H9 (cell line): ENCODE measurements around the gene MOB3A. TPM values are rescaled to one million over a fixed set of nuclear protein-coding genes. Genes with fewer than 3 reads are reported as not detected.

Experiments
- DNase-seq: peaks from one replicate; pipeline ENCODE4 v3.0.0-alpha.2; 2017
- H2AFZ ChIP-seq: one replicate; pipeline ENCODE4 v1.6.1; 2013; ENCODE audit warnings: mild to moderate bottlenecking, low read length, control low read depth, moderate library complexity
- H2AK5ac ChIP-seq: 2 replicates; pipeline ENCODE4 v1.6.1; 2013; ENCODE audit warnings: low read length, control low read depth, mixed read lengths; ENCODE audit not compliant: insufficient read length
- H2BK120ac ChIP-seq: one replicate; pipeline ENCODE4 v1.6.1; 2013; ENCODE audit warnings: low read depth, mild to moderate bottlenecking, low read length, control low read depth, inconsistent platforms; ENCODE audit not compliant: poor library complexity, severe bottlenecking
- H2BK12ac ChIP-seq: 2 replicates; pipeline ENCODE4 v1.6.1; 2013; ENCODE audit warnings: low read length, control low read depth, mixed read lengths, low read depth; ENCODE audit not compliant: insufficient read length
- H2BK15ac ChIP-seq: 2 replicates; pipeline ENCODE4 v1.6.1; 2013; ENCODE audit warnings: low read depth, low read length, control low read depth
- H2BK20ac ChIP-seq: one replicate; pipeline ENCODE4 v1.6.1; 2013; ENCODE audit warnings: low read depth, mild to moderate bottlenecking, low read length, control low read depth, inconsistent platforms; ENCODE audit not compliant: poor library complexity, severe bottlenecking
- H2BK5ac ChIP-seq: 2 replicates; pipeline ENCODE4 v1.6.1; 2013; ENCODE audit warnings: low read length, control low read depth, mixed read lengths; ENCODE audit not compliant: insufficient read length
- H3K14ac ChIP-seq: 2 replicates; pipeline ENCODE4 v1.6.1; 2013; ENCODE audit warnings: low read length, control low read depth; ENCODE audit not compliant: insufficient read depth
- H3K18ac ChIP-seq: 2 replicates; pipeline ENCODE4 v1.6.1; 2013; ENCODE audit warnings: low read depth, mild to moderate bottlenecking, mixed read lengths, low read length, control low read depth; ENCODE audit not compliant: insufficient read length
- H3K23ac ChIP-seq: 2 replicates; pipeline ENCODE4 v1.6.1; 2013; ENCODE audit warnings: low read length, control low read depth, mixed read lengths, low read depth; ENCODE audit not compliant: insufficient read length
- H3K23me2 ChIP-seq: 2 replicates; pipeline ENCODE4 v1.6.1; 2013; ENCODE audit warnings: low read depth, mild to moderate bottlenecking, mixed read lengths, low read length, control low read depth; ENCODE audit not compliant: insufficient read length, poor library complexity, severe bottlenecking
- H3K27ac ChIP-seq: 2 replicates; pipeline ENCODE4 v1.5.1; 2013; ENCODE audit warnings: low read length, control low read depth, mixed read lengths, low read depth; ENCODE audit not compliant: insufficient read length
- H3K27me3 ChIP-seq: 2 replicates; pipeline ENCODE4 v1.6.1; 2013; ENCODE audit warnings: low read length, control low read depth, inconsistent platforms; ENCODE audit not compliant: insufficient read depth
- H3K4ac ChIP-seq: 2 replicates; pipeline ENCODE4 v1.6.1; 2013; ENCODE audit warnings: low read depth, mild to moderate bottlenecking, control low read depth, inconsistent platforms, low read length, moderate library complexity
- H3K4me1 ChIP-seq: 2 replicates; pipeline ENCODE4 v1.6.1; 2013; ENCODE audit warnings: low read length, control low read depth, inconsistent platforms; ENCODE audit not compliant: insufficient read depth
- H3K4me2 ChIP-seq: 2 replicates; pipeline ENCODE4 v1.6.1; 2013; ENCODE audit warnings: low read length, control low read depth, mixed read lengths; ENCODE audit not compliant: insufficient read length, insufficient read depth
- H3K56ac ChIP-seq: 2 replicates; pipeline ENCODE4 v1.6.1; 2013; ENCODE audit warnings: low read depth, mild to moderate bottlenecking, mixed read lengths, low read length, control low read depth; ENCODE audit not compliant: insufficient read length
- H3K79me1 ChIP-seq: 2 replicates; pipeline ENCODE4 v1.6.1; 2013; ENCODE audit warnings: low read depth, mild to moderate bottlenecking, moderate library complexity, low read length, control low read depth, inconsistent platforms; ENCODE audit not compliant: insufficient read depth, poor library complexity, severe bottlenecking
- H3K79me2 ChIP-seq: 2 replicates; pipeline ENCODE4 v1.6.1; 2013; ENCODE audit warnings: low read length, control low read depth, inconsistent platforms; ENCODE audit not compliant: insufficient read depth
- H3K9ac ChIP-seq: 2 replicates; pipeline ENCODE4 v1.6.1; 2013; ENCODE audit warnings: low read length, control low read depth, mixed read lengths; ENCODE audit not compliant: insufficient read length; ENCODE audit errors: extremely low read depth
- H3K9me3 ChIP-seq: one replicate; pipeline ENCODE4 v1.6.1; 2013; ENCODE audit warnings: low read depth, low read length, inconsistent platforms; ENCODE audit not compliant: control insufficient read depth
- H3T11ph ChIP-seq: one replicate; pipeline ENCODE4 v1.6.1; 2013; ENCODE audit warnings: mild to moderate bottlenecking, low read length, control low read depth, inconsistent platforms
- H4K20me1 ChIP-seq: one replicate; pipeline ENCODE4 v1.6.1; 2013; ENCODE audit not compliant: control insufficient read depth, insufficient read length, insufficient read depth
- H4K5ac ChIP-seq: 2 replicates; pipeline ENCODE4 v1.6.1; 2013; ENCODE audit warnings: low read depth, mild to moderate bottlenecking, mixed read lengths, low read length, control low read depth; ENCODE audit not compliant: insufficient read length
- H4K8ac ChIP-seq: replicated peaks from 2 replicates; pipeline ENCODE4 v1.6.1; 2013; ENCODE audit warnings: low read length, control low read depth, mixed read lengths, low read depth; ENCODE audit not compliant: insufficient read length
- H4K91ac ChIP-seq: 2 replicates; pipeline ENCODE4 v1.6.1; 2013; ENCODE audit warnings: low read depth, mild to moderate bottlenecking, moderate library complexity, mixed read lengths, low read length, control low read depth; ENCODE audit not compliant: insufficient read length
- H3K27ac Mint-ChIP-seq, 3 experiments: 2 replicates in 2 of 3; 3 replicates in 1 of 3; pipeline ENCODE4 v1.8.0; 2020 to 2021; ENCODE audit warnings: mixed read lengths in 3 of 3, mild to moderate bottlenecking in 1 of 3, moderate library complexity in 1 of 3
- H3K27me3 Mint-ChIP-seq: 2 replicates; pipeline ENCODE4 v1.8.0; 2021; ENCODE audit warnings: low read depth, mild to moderate bottlenecking, moderate library complexity, mixed read lengths
- H3K36me3 Mint-ChIP-seq, 3 experiments: 2 replicates in 2 of 3; 3 replicates in 1 of 3; pipeline ENCODE4 v1.8.0; 2020 to 2021; ENCODE audit warnings: low read depth in 3 of 3, mixed read lengths in 3 of 3; ENCODE audit not compliant: insufficient read depth in 1 of 3
- H3K4me1 Mint-ChIP-seq, 2 experiments: 2 replicates each; pipeline ENCODE4 v1.8.0; 2020; ENCODE audit warnings: mixed read lengths in 2 of 2
- H3K4me3 Mint-ChIP-seq, 2 experiments: 2 replicates in 1 of 2; 3 replicates in 1 of 2; pipeline ENCODE4 v1.8.0; 2020 to 2021; ENCODE audit warnings: mild to moderate bottlenecking in 2 of 2, mixed read lengths in 2 of 2, moderate library complexity in 1 of 2
- H3K9me3 Mint-ChIP-seq, 2 experiments: 2 replicates in 1 of 2; 3 replicates in 1 of 2; pipeline ENCODE4 v1.8.0; 2020; ENCODE audit warnings: mild to moderate bottlenecking in 2 of 2, mixed read lengths in 2 of 2, moderate library complexity in 1 of 2
- CTCF ChIP-seq: fragments of 200-600 bp; sonication (generic); conservative IDR thresholded peaks from 3 replicates; pipeline ENCODE4 v1.8.0; 2021; ENCODE audit warnings: antibody characterized with exemption, mild to moderate bottlenecking
- WGBS: extraction: QIAGEN DNeasy Blood & Tissue Kit; methylation state at CpG from one replicate; pipeline ENCODE4 v1.1.7; 2013; ENCODE audit warnings: missing lambda C conversion rate, low lambda C conversion rate, mixed read lengths; ENCODE audit not compliant: insufficient read length; ENCODE audit errors: extremely low coverage; 5-methylcytosine and 5-hydroxymethylcytosine counted together
- total RNA-seq: library from RNA; stranded (reverse); gene quantifications from 2 replicates; pipeline ENCODE4 v1.2.1, GENCODE V29; 2021

MOB3A gene
- total RNA-seq, 1 experiment from 2014 or later = 11.5 TPM

- H3K23me2 ChIP-seq = no peaks in the 10 kb centered on the region
- H3K9me3 Mint-ChIP-seq = peaks cover 6 to 10% of the 10 kb centered on the region in 2 experiments; a peak in 4 of 5 replicates
These were observed 59.7 kb downstream of the MOB3A start for GRCh38 chr19:2036424-2036823.

More at GRCh38 chr19:2036424-2036823, 59.7 kb downstream of the MOB3A start:
- H2AK5ac ChIP-seq = no peak overlapping the region
- no peak overlapping the region for H4K91ac ChIP-seq
- DNase-seq = no peak
- H3K56ac ChIP-seq = no peak overlapping the region
- H3K79me2 ChIP-seq = no peaks in the 10 kb centered on the region
- Mint-ChIP-seq H3K36me3 (peaks cover 3 to 19% (median 19%) of the 10 kb centered on the region in 3 experiments; a peak in 6 of 7 replicates), H3K27me3 (no peaks in the 10 kb centered on the region; the same call in 1 of the 2 replicates), H3K4me1 (peaks cover 9 to 33% of the 10 kb centered on the region in 2 experiments), H3K27ac (no peak overlapping the region), H3K4me3 (no peak overlapping the region)
- H3K18ac ChIP-seq = no peak overlapping the region
- no peak for TF ChIP-seq CTCF
- H3K4me1 ChIP-seq = no peaks in the 10 kb centered on the region; the same call in 1 of the 2 replicates
- no peak overlapping the region for H2BK120ac ChIP-seq
- H3K4me2 ChIP-seq = no peak overlapping the region
- H3K23ac ChIP-seq = no peak overlapping the region
- no peak overlapping the region for H3K9ac ChIP-seq
- H2BK12ac ChIP-seq = no peak overlapping the region
- no peak overlapping the region for H3K4ac ChIP-seq
- peaks cover 4% of the 10 kb centered on the region for H3K79me1 ChIP-seq
- H2BK5ac ChIP-seq = no peak overlapping the region
- H3T11ph ChIP-seq = no peak overlapping the region
- H4K5ac ChIP-seq = no peak overlapping the region
- no peak overlapping the region for H4K8ac ChIP-seq
- no peak overlapping the region for H2BK20ac ChIP-seq
- H2AFZ ChIP-seq = no peak overlapping the region
- no peak overlapping the region for H2BK15ac ChIP-seq
- H3K9me3 ChIP-seq = no peaks in the 10 kb centered on the region
- no peak overlapping the region for H3K27ac ChIP-seq
- no peak overlapping the region for H3K14ac ChIP-seq
- no CpG with 5 or more reads among the region's 8 CpGs for WGBS
- no peaks in the 10 kb centered on the region for H3K27me3 ChIP-seq
- H4K20me1 ChIP-seq = peaks cover 2% of the 10 kb centered on the region
